GM18519 (cell line): Measurements from ENCODE around the gene CRYBG3.
A peak's percentile ranks its signal among the peaks of the same experiment; 100 is the strongest.

Experiments
- ATAC-seq: cut with Tn5 transposase; IDR thresholded peaks from one replicate; pipeline ENCODE4 v1.9.1; 2021; ENCODE audit warnings: mild to moderate bottlenecking, moderate library complexity; ENCODE audit not compliant: unreplicated experiment, low FRiP score

CRYBG3 gene

GRCh38 chr3:97938444-97938843 is 116.6 kb downstream of the CRYBG3 start:
- ATAC-seq = no peak

GRCh38 chr3:97939401-97939800 is 117.6 kb downstream of the CRYBG3 start:
- no peak for ATAC-seq

- no peak for ATAC-seq
These were observed 118.2 kb downstream of the CRYBG3 start for GRCh38 chr3:97940034-97940433.

- no peak for ATAC-seq
These were observed 121.2 kb downstream of the CRYBG3 start for GRCh38 chr3:97942801-97943546.

- no peak for ATAC-seq
These were observed 126.7 kb downstream of the CRYBG3 start for GRCh38 chr3:97948351-97949109.

GRCh38 chr3:97949110-97949485 is 127.3 kb downstream of the CRYBG3 start:
- ATAC-seq = no peak

- ATAC-seq = no peak
These were observed 127.9 kb downstream of the CRYBG3 start for GRCh38 chr3:97949743-97950142.

GRCh38 chr3:97950360-97950759 is 128.5 kb downstream of the CRYBG3 start:
- no peak for ATAC-seq

GRCh38 chr3:97952280-97952679 is 130.5 kb downstream of the CRYBG3 start:
- ATAC-seq = no peak

- ATAC-seq = no peak
These were observed 131.1 kb downstream of the CRYBG3 start for GRCh38 chr3:97952872-97953271.

GRCh38 chr3:97954228-97954827 is 132.5 kb downstream of the CRYBG3 start:
- ATAC-seq = peak; percentile 57

- no peak for ATAC-seq
These were observed 134.2 kb downstream of the CRYBG3 start for GRCh38 chr3:97956051-97956450.

- no peak for ATAC-seq
These were observed 136.0 kb downstream of the CRYBG3 start for GRCh38 chr3:97957617-97958311.

- no peak for ATAC-seq
These were observed 136.6 kb downstream of the CRYBG3 start for GRCh38 chr3:97958396-97958795.

- ATAC-seq = no peak
These were observed 137.0 kb downstream of the CRYBG3 start for GRCh38 chr3:97958796-97959195.

- no peak for ATAC-seq
These were observed 138.1 kb downstream of the CRYBG3 start for GRCh38 chr3:97959872-97960271.

GRCh38 chr3:97960551-97960950 is 138.7 kb downstream of the CRYBG3 start:
- no peak for ATAC-seq

GRCh38 chr3:97960993-97961766 is 139.4 kb downstream of the CRYBG3 start:
- ATAC-seq = no peak

GRCh38 chr3:97967966-97968365 is 146.2 kb downstream of the CRYBG3 start:
- no peak for ATAC-seq

GRCh38 chr3:97968376-97968775 is 146.6 kb downstream of the CRYBG3 start:
- ATAC-seq = no peak
